H1 (cell line): ENCODE results near the gene P2RX7. TPM values are rescaled to one million over a fixed set of nuclear protein-coding genes. Genes with fewer than 3 reads are reported as not detected.

Experiments used
- CTCF ChIA-PET: fragments of 300-600 bp; sonication (Branson Sonifier 250); formaldehyde crosslinking; loops from one replicate; lab custom pipeline; 2021; ENCODE audit not compliant: partially characterized antibody; lab: Charles Lee
- POLR2A ChIA-PET: fragments of 300-600 bp; sonication (Branson Sonifier 250); formaldehyde crosslinking; loops from one replicate; lab custom pipeline; 2021; ENCODE audit warnings: inconsistent platforms; ENCODE audit not compliant: partially characterized antibody; lab: Charles Lee
- DNase-seq, 2 experiments: peaks; one replicate each; pipeline versions ENCODE4 v3.0.0 to v3.0.0-alpha.2; 2010 to 2022; ENCODE audit warnings: low spot score in 2 of 2, low read depth in 1 of 2, mixed read lengths in 1 of 2
- FAIRE-seq: peaks from 2 replicates; lab custom pipeline; 2011; peaks lifted over from hg19 to GRCh38; lab: Jason Lieb, UNC
- H2AFZ ChIP-seq: 2 replicates; pipeline ENCODE4 v1.8.1; 2012; ENCODE audit warnings: low read length, inconsistent platforms
- H2AK5ac ChIP-seq: 2 replicates; pipeline ENCODE4 v1.6.1; 2013; ENCODE audit warnings: low read depth, low read length
- H2BK120ac ChIP-seq: replicated peaks from 2 replicates; pipeline ENCODE3; 2013; ENCODE audit warnings: low read depth, low read length, inconsistent platforms
- H2BK12ac ChIP-seq: 2 replicates; pipeline ENCODE4 v1.6.1; 2013; ENCODE audit warnings: low read depth, low read length
- H2BK15ac ChIP-seq: 2 replicates; pipeline ENCODE4 v1.6.1; 2013; ENCODE audit warnings: low read length
- H2BK20ac ChIP-seq: 2 replicates; pipeline ENCODE4 v1.6.1; 2013; ENCODE audit warnings: low read length
- H2BK5ac ChIP-seq: 2 replicates; pipeline ENCODE4 v1.6.1; 2013; ENCODE audit warnings: low read depth, low read length
- H3K14ac ChIP-seq: 2 replicates; pipeline ENCODE4 v1.6.1; 2013; ENCODE audit warnings: inconsistent platforms; ENCODE audit not compliant: insufficient read length
- H3K18ac ChIP-seq: 2 replicates; pipeline ENCODE4 v1.6.1; 2013; ENCODE audit warnings: low read length; ENCODE audit errors: extremely low read depth
- H3K23ac ChIP-seq: 2 replicates; pipeline ENCODE4 v1.6.1; 2013; ENCODE audit warnings: inconsistent platforms; ENCODE audit not compliant: insufficient read length
- H3K23me2 ChIP-seq: 2 replicates; pipeline ENCODE4 v1.6.1; 2013; ENCODE audit warnings: low read depth, low read length
- H3K27ac ChIP-seq: 2 replicates; pipeline ENCODE4 v1.6.1; 2011; ENCODE audit warnings: low read depth, low read length, inconsistent platforms
- H3K27me3 ChIP-seq, 4 experiments: replicated peaks in 1 of 4; 1 replicate in 1 of 4; 2 replicates in 3 of 4; pipeline versions ENCODE4 v1.6.1 to v1.8.1; 2011 to 2013; ENCODE audit warnings: low read length in 3 of 4, mild to moderate bottlenecking in 3 of 4, inconsistent platforms in 2 of 4, mixed read lengths in 2 of 4, moderate library complexity in 1 of 4; ENCODE audit not compliant: control insufficient read depth in 3 of 4, insufficient read depth in 3 of 4; ENCODE audit errors: extremely low read depth in 1 of 4
- H3K36me3 ChIP-seq, 4 experiments: 2 replicates each; pipeline versions ENCODE4 v1.6.1 to v1.8.1; 2011 to 2013; ENCODE audit warnings: mild to moderate bottlenecking in 4 of 4, low read length in 3 of 4, moderate library complexity in 2 of 4, control low read depth in 1 of 4, inconsistent platforms in 1 of 4; ENCODE audit not compliant: insufficient read depth in 4 of 4, control insufficient read depth in 2 of 4
- H3K4ac ChIP-seq: replicated peaks from 2 replicates; pipeline ENCODE3; 2013; ENCODE audit warnings: low read length, low read depth, mixed read lengths, inconsistent platforms; ENCODE audit not compliant: insufficient read length
- H3K4me1 ChIP-seq, 4 experiments: replicated peaks in 1 of 4; 1 replicate in 1 of 4; 2 replicates in 3 of 4; pipeline versions ENCODE4 v1.6.1 to v1.8.1; 2011 to 2013; ENCODE audit warnings: low read length in 3 of 4, inconsistent platforms in 2 of 4, mixed read lengths in 1 of 4; ENCODE audit not compliant: insufficient read depth in 4 of 4, control insufficient read depth in 3 of 4
- H3K4me2 ChIP-seq, 2 experiments: 2 replicates each; pipeline versions ENCODE4 v1.6.1 to v1.8.1; 2011 to 2013; ENCODE audit warnings: low read depth in 2 of 2, low read length in 2 of 2, control low read depth in 1 of 2, inconsistent platforms in 1 of 2, mild to moderate bottlenecking in 1 of 2; ENCODE audit not compliant: insufficient read depth in 1 of 2
- H3K4me3 ChIP-seq, 4 experiments: fragments of 200-600, 300-600 bp in 1 of 4; sonication (generic), shearing (Covaris generic), sonication (Bioruptor Twin) in 1 of 4; 2 replicates each; pipeline versions ENCODE4 v1.5.1 to v1.8.1; 2011 to 2016; ENCODE audit warnings: low read length in 4 of 4, low read depth in 3 of 4, control low read depth in 2 of 4, inconsistent platforms in 2 of 4, mild to moderate bottlenecking in 2 of 4, mixed read lengths in 1 of 4, moderate library complexity in 1 of 4; ENCODE audit not compliant: insufficient read depth in 2 of 4; ENCODE audit errors: extremely low read depth in 1 of 4
- H3K56ac ChIP-seq: replicated peaks from 2 replicates; pipeline ENCODE3; 2013; ENCODE audit warnings: low read depth, mild to moderate bottlenecking, mixed read lengths, low read length, inconsistent platforms; ENCODE audit not compliant: insufficient read length
- H3K79me1 ChIP-seq: 2 replicates; pipeline ENCODE4 v1.6.1; 2013; ENCODE audit warnings: low read depth, low read length, control low read depth
- H3K79me2 ChIP-seq, 2 experiments: 2 replicates each; pipeline versions ENCODE4 v1.6.1 to v1.8.1; 2012 to 2013; ENCODE audit warnings: low read length in 2 of 2, mild to moderate bottlenecking in 2 of 2, inconsistent platforms in 1 of 2; ENCODE audit not compliant: insufficient read depth in 2 of 2, control insufficient read depth in 1 of 2
- H3K9ac ChIP-seq, 4 experiments: replicated peaks in 1 of 4; 1 replicate in 1 of 4; 2 replicates in 3 of 4; pipeline versions ENCODE4 v1.6.1 to v1.8.1; 2011 to 2013; ENCODE audit warnings: low read depth in 3 of 4, low read length in 3 of 4, control low read depth in 2 of 4, mild to moderate bottlenecking in 2 of 4, moderate library complexity in 2 of 4, inconsistent platforms in 1 of 4; ENCODE audit errors: extremely low read depth in 1 of 4
- H3K9me3 ChIP-seq, 2 experiments: 2 replicates each; pipeline versions ENCODE4 v1.6.1 to v1.8.1; 2012 to 2013; ENCODE audit warnings: mild to moderate bottlenecking in 2 of 2, moderate library complexity in 2 of 2, control low read depth in 1 of 2, inconsistent platforms in 1 of 2, low read depth in 1 of 2, low read length in 1 of 2, mixed read lengths in 1 of 2; ENCODE audit not compliant: insufficient read depth in 2 of 2
- H4K20me1 ChIP-seq, 2 experiments: replicated peaks in 1 of 2; 2 replicates each; pipeline versions ENCODE3 to v1.8.1; 2011 to 2013; ENCODE audit warnings: inconsistent platforms in 2 of 2, low read length in 2 of 2, mild to moderate bottlenecking in 1 of 2; ENCODE audit not compliant: insufficient read depth in 2 of 2, control insufficient read depth in 1 of 2
- H4K5ac ChIP-seq: 2 replicates; pipeline ENCODE4 v1.6.1; 2013; ENCODE audit warnings: low read length, low read depth, mixed read lengths, inconsistent platforms; ENCODE audit not compliant: insufficient read length
- H4K8ac ChIP-seq: 2 replicates; pipeline ENCODE4 v1.8.0; 2013; ENCODE audit warnings: mild to moderate bottlenecking, moderate library complexity, low read length, inconsistent platforms; ENCODE audit not compliant: insufficient read depth; ENCODE audit errors: extremely low read depth
- H4K91ac ChIP-seq: replicated peaks from 2 replicates; pipeline ENCODE3; 2013; ENCODE audit warnings: low read length, mixed read lengths, inconsistent platforms; ENCODE audit not compliant: insufficient read length
- ASH2L ChIP-seq: fragments of 200-600, 300-600 bp; sonication (generic); IDR thresholded peaks from one replicate; pipeline ENCODE4 v1.7.1; 2017; ENCODE audit warnings: low read length
- CHD1 ChIP-seq: IDR thresholded peaks from 2 replicates; pipeline ENCODE4 v1.6.1; 2012; ENCODE audit warnings: low read depth, low read length, improper control_type of control experiment
- E2F6 ChIP-seq: IDR thresholded peaks from 2 replicates; pipeline ENCODE4 v1.6.1; 2012; ENCODE audit warnings: inconsistent platforms
- GABPA ChIP-seq: IDR thresholded peaks from 2 replicates; pipeline ENCODE4 v1.6.1; 2011; ENCODE audit warnings: mild to moderate bottlenecking, low read length, moderate library complexity, borderline replicate concordance; ENCODE audit not compliant: insufficient read depth
- HDAC6 ChIP-seq: IDR thresholded peaks from one replicate; pipeline ENCODE4 v1.7.1; 2012; ENCODE audit warnings: low read depth, mild to moderate bottlenecking, inconsistent platforms, low read length, moderate library complexity
- KDM5A ChIP-seq: fragments of 200-600 bp; IDR thresholded peaks from 2 replicates; pipeline ENCODE4 v1.7.1; 2012; ENCODE audit warnings: mild to moderate bottlenecking, low read length, inconsistent platforms, mixed read lengths
- RXRA ChIP-seq: IDR thresholded peaks from 2 replicates; pipeline ENCODE4 v1.6.1; 2011; ENCODE audit warnings: low read depth, mild to moderate bottlenecking, low read length, moderate library complexity; ENCODE audit not compliant: insufficient read depth
- SAP30 ChIP-seq: fragments of 300-600 bp; sonication (generic); IDR thresholded peaks from 2 replicates; pipeline ENCODE4 v1.7.1; 2012; ENCODE audit warnings: low read length, moderate library complexity, mild to moderate bottlenecking, inconsistent platforms; ENCODE audit not compliant: insufficient read depth, insufficient replicate concordance
- SIRT6 ChIP-seq: IDR thresholded peaks from one replicate; pipeline ENCODE4 v1.7.1; 2012; ENCODE audit warnings: low read length, inconsistent platforms
- SP2 ChIP-seq: IDR thresholded peaks from 2 replicates; pipeline ENCODE4 v1.6.1; 2012; ENCODE audit warnings: mild to moderate bottlenecking, low read length, inconsistent platforms
- WGBS, 2 experiments: shearing (Covaris generic) in 1 of 2; methylation state at CpG; one replicate each; pipeline versions ENCODE4 v1.1.6 to v1.1.7; 2013 to 2015; ENCODE audit warnings: low lambda C conversion rate in 2 of 2, mixed read lengths in 2 of 2, inconsistent platforms in 1 of 2, low coverage in 1 of 2, missing lambda C conversion rate in 1 of 2; ENCODE audit not compliant: insufficient replicate concordance in 2 of 2, insufficient coverage in 1 of 2, insufficient read length in 1 of 2; ENCODE audit errors: extremely low coverage in 1 of 2, missing lambda C conversion rate in 1 of 2; 5-methylcytosine and 5-hydroxymethylcytosine counted together
- polyA plus RNA-seq, 7 experiments: library from polyadenylated mRNA; depleted of rRNA in 3 of 7; stranded (reverse) in 5 of 7; unstranded in 2 of 7; fragments of >200 nt in 5 of 7; fragments of 200-250 nt in 2 of 7; gene quantifications; 1 replicate in 5 of 7; 2 replicates in 1 of 7; 4 replicates in 1 of 7; pipeline versions ENCODE4 v1.2.1 to v1.2.3, GENCODE V29; 2011 to 2013; ENCODE audit warnings: missing spikeins in 2 of 7, mixed read lengths in 2 of 7
- total RNA-seq: library from RNA; stranded (reverse); fragmentation: NEBNext Ultra II Directional; extraction: Animal tissue kit (Norgen Biotek cat#: 25700); gene quantifications from 2 replicates; pipeline ENCODE4 v1.2.1, GENCODE V29; 2021

P2RX7 gene
- total and polyA plus RNA-seq, 2 of the 8 experiments (the other 6 are each of a cell fraction or from before 2014, with no cell fraction given), result 0.38 to 0.56 TPM

GRCh38 chr12:121227294-121227693 is 94.6 kb downstream of the P2RX7 start:
- no peaks in the 10 kb centered on the region for H3K27me3 ChIP-seq
- H3K23ac ChIP-seq, result no peak overlapping the region
- no peak overlapping the region for H3K14ac ChIP-seq
- H3K4me1 ChIP-seq, result no peaks in the 10 kb centered on the region
- H3K27ac ChIP-seq, result no peak overlapping the region
- 93% methylated on average over 9 of the region's 9 CpGs; no CpG with 5 or more reads in 1 of the 2 experiments for WGBS, 2 experiments
- no peak overlapping the region for H3K4me3 ChIP-seq
- no peaks in the 10 kb centered on the region for H3K79me2 ChIP-seq
- H3K4ac ChIP-seq, result no peak overlapping the region
- no peak overlapping the region for H3K18ac ChIP-seq
- no peaks in the 10 kb centered on the region for H3K79me1 ChIP-seq
- H4K5ac ChIP-seq, result no peak overlapping the region
- no peaks in the 10 kb centered on the region for H3K36me3 ChIP-seq
- no peak overlapping the region for H2BK120ac ChIP-seq
- H4K8ac ChIP-seq, result no peak overlapping the region
- H3K56ac ChIP-seq, result no peak overlapping the region
- CTCF ChIA-PET, result interaction anchor here (1.0 kb wide), 1 partner anchor 166 kb away, joined by 3 read pairs; no protein-coding TSS in a partner anchor
- no peak overlapping the region for H2AK5ac ChIP-seq
- no peak overlapping the region for H2AFZ ChIP-seq
- no peak overlapping the region for H3K9ac ChIP-seq
- no peak overlapping the region for H3K4me2 ChIP-seq
- FAIRE-seq (no peak), DNase-seq (no peak)
- no peaks in the 10 kb centered on the region for H3K23me2 ChIP-seq
- no peaks in the 10 kb centered on the region for H3K9me3 ChIP-seq
- H2BK20ac ChIP-seq, result no peak overlapping the region
- H2BK15ac ChIP-seq, result no peak overlapping the region
- no peaks in the 10 kb centered on the region for H4K20me1 ChIP-seq
- no peak overlapping the region for H2BK12ac ChIP-seq
- POLR2A ChIA-PET, result no interaction called here
- no peak overlapping the region for H2BK5ac ChIP-seq
- no peak overlapping the region for H4K91ac ChIP-seq
- TF ChIP-seq ASH2L (no peak), KDM5A (no peak), E2F6 (no peak), SIRT6 (no peak), SAP30 (no peak), GABPA (no peak), RXRA (no peak), HDAC6 (no peak), CHD1 (no peak), SP2 (no peak)
